ENCODE results near the gene PPIB.

GRCh38 chr15:64133623-64134344 lies 29.0 kb downstream of the PPIB start:
- no peak for TF ChIP-seq CTCF (IDR thresholded peaks at IDR 0.05)
- TF ChIP-seq POLR2A (IDR thresholded peaks at IDR 0.05): no peak

Data from uterus (tissue), 2 donors.